NCI-H2196 treated with DMSO at 0.1 percent for 48 hours (cell line): ENCODE data around the gene CEP192.
"Not testable (repeated sequence)": the region's sequence is repeated elsewhere in the genome, so short reads cannot be mapped to it uniquely, and the experiment has no call there.

ENCODE experiments used
- DNase-seq: peaks from one replicate; lab custom pipeline; 2025; ENCODE audit not compliant: unreplicated experiment; lab: John Stamatoyannopoulos, UW

CEP192 gene

GRCh38 chr18:12990967-12991820 is at the start of gene CEP192:
Gene CEP192, plus strand, starts transcription at chr18:12991362. Its CDS starts 8,063 bp downstream, at chr18:12999425.
- DNase-seq = peak; percentile 100

GRCh38 chr18:12943215-12943614 is 47.9 kb upstream of the CEP192 start:
- no peak for DNase-seq

- peak; percentile 39 for DNase-seq
Observed at GRCh38 chr18:12944709-12945108, 46.5 kb upstream of the CEP192 start.

GRCh38 chr18:12946549-12947284 is 44.4 kb upstream of the CEP192 start:
- DNase-seq = no peak

- DNase-seq = peak; percentile 98
Observed at GRCh38 chr18:12947285-12948049, 43.7 kb upstream of the CEP192 start, which contains the start of gene SEH1L. Gene SEH1L, plus strand, starts transcription at chr18:12948011. Its CDS starts 111 bp downstream, at chr18:12948122.

GRCh38 chr18:12948050-12948804 is 42.9 kb upstream of the CEP192 start:
- DNase-seq = peak; percentile 98

- no peak for DNase-seq
Observed at GRCh38 chr18:12958478-12958877, 32.7 kb upstream of the CEP192 start.

- no peak for DNase-seq
Observed at GRCh38 chr18:12960395-12960794, 30.8 kb upstream of the CEP192 start.

- DNase-seq = no peak
Observed at GRCh38 chr18:12960853-12961397, 30.2 kb upstream of the CEP192 start.

GRCh38 chr18:12963069-12963468 is 28.1 kb upstream of the CEP192 start:
- DNase-seq = no peak

GRCh38 chr18:12968115-12968514 is 23.0 kb upstream of the CEP192 start:
- no peak for DNase-seq

- DNase-seq = no peak
Observed at GRCh38 chr18:12968619-12969018, 22.5 kb upstream of the CEP192 start.

GRCh38 chr18:12973562-12974213 is 17.5 kb upstream of the CEP192 start:
- DNase-seq = no peak

GRCh38 chr18:12975488-12975887 is 15.7 kb upstream of the CEP192 start:
- DNase-seq = no peak

- no peak for DNase-seq
Observed at GRCh38 chr18:12976305-12976704, 14.9 kb upstream of the CEP192 start.

- not testable (repeated sequence) for DNase-seq
Observed at GRCh38 chr18:12980065-12980464, 11.1 kb upstream of the CEP192 start.

GRCh38 chr18:12989397-12990122 is 1.6 kb upstream of the CEP192 start:
- DNase-seq = no peak

GRCh38 chr18:12990123-12990475 is 1.1 kb upstream of the CEP192 start:
- DNase-seq = no peak

GRCh38 chr18:12990641-12990966 is 558 bp upstream of the CEP192 start:
- no peak for DNase-seq
